ENCODE measurements around the gene GP2.

GP2 gene

GRCh38 chr16:20327444-20328041 lies at the start of gene GP2:
TSS of gene GP2 (minus strand) at chr16:20327513. CDS start at chr16:20326431, 1,082 bp downstream.
- Histone ChIP-seq H3K4me2 (no peak within 1 kb of the TSS), H3K36me3 (no peaks in the 10 kb centered on the region), H4K20me1 (peaks cover 0 to 4% (median 0%) of the 10 kb centered on the region in 11 experiments; a peak in 1 of 22 replicates), H3K9me3 (replicated peaks in 1 of 11) (no peaks in the 10 kb centered on the region; a peak in 1 of 22 replicates), H3K27ac (no peak within 1 kb of the TSS), H3K4me3 (no peak within 1 kb of the TSS), H3K27me3 (no peaks in the 10 kb centered on the region), H3K4me1 (no peaks in the 10 kb centered on the region), H3K9ac (no peak within 1 kb of the TSS)
- TF ChIP-seq Cebpa-rat (IDR thresholded peaks at IDR 0.05) = no peak

- no peaks in the 10 kb centered on the region for H3K4me1 ChIP-seq
- H3K36me3 ChIP-seq = no peaks in the 10 kb centered on the region
- H3K4me3 ChIP-seq = no peak overlapping the region
- no peaks in the 10 kb centered on the region for H3K27me3 ChIP-seq
- H3K4me2 ChIP-seq = no peak overlapping the region
- TF ChIP-seq Cebpa-rat (IDR thresholded peaks at IDR 0.05) = no peak
- H3K9me3 ChIP-seq (replicated peaks in 1 of 11) = no peaks in the 10 kb centered on the region
- no peak overlapping the region for H3K9ac ChIP-seq
- no peaks in the 10 kb centered on the region for H4K20me1 ChIP-seq
- H3K27ac ChIP-seq = no peak overlapping the region
Observed at GRCh38 chr16:20372701-20373100, 45.4 kb upstream of the GP2 start.

GRCh38 chr16:20369452-20370054 lies 42.2 kb upstream of the GP2 start:
- Histone ChIP-seq H3K9me3 (replicated peaks in 1 of 11) (no peaks in the 10 kb centered on the region), H3K27ac (no peak overlapping the region), H3K4me3 (no peak overlapping the region), H4K20me1 (no peaks in the 10 kb centered on the region), H3K4me2 (no peak overlapping the region), H3K9ac (no peak overlapping the region), H3K36me3 (no peaks in the 10 kb centered on the region), H3K27me3 (no peaks in the 10 kb centered on the region), H3K4me1 (peaks cover 0 to 3% (median 0%) of the 10 kb centered on the region in 10 experiments; a peak in 1 of 20 replicates)
- no peak for TF ChIP-seq Cebpa-rat (IDR thresholded peaks at IDR 0.05)

- no peak for TF ChIP-seq Cebpa-rat (IDR thresholded peaks at IDR 0.05)
- Histone ChIP-seq H3K4me1 (peaks cover 0 to 3% (median 0%) of the 10 kb centered on the region in 10 experiments; a peak in 1 of 20 replicates), H3K4me2 (no peak overlapping the region), H3K27ac (no peak overlapping the region), H3K36me3 (no peaks in the 10 kb centered on the region), H4K20me1 (no peaks in the 10 kb centered on the region), H3K27me3 (no peaks in the 10 kb centered on the region), H3K4me3 (no peak overlapping the region), H3K9me3 (replicated peaks in 1 of 11) (0 out of 22 replicates have a peak, but pooled peaks cover 0 to 6% (median 0%) of the 10 kb centered on the region in 11 experiments), H3K9ac (no peak overlapping the region)
Observed at GRCh38 chr16:20364051-20364450, 36.7 kb upstream of the GP2 start.

- no peak overlapping the region for H3K4me3 ChIP-seq
Observed at GRCh38 chr16:20363191-20363590, 35.9 kb upstream of the GP2 start.

GRCh38 chr16:20359997-20360396 lies 32.7 kb upstream of the GP2 start:
- H3K4me2 ChIP-seq = no peak overlapping the region
- H3K36me3 ChIP-seq = no peaks in the 10 kb centered on the region
- no peaks in the 10 kb centered on the region for H3K4me1 ChIP-seq
- 0 out of 22 replicates have a peak, but pooled peaks cover 0 to 6% (median 0%) of the 10 kb centered on the region in 11 experiments for H3K9me3 ChIP-seq (replicated peaks in 1 of 11)
- H4K20me1 ChIP-seq = no peaks in the 10 kb centered on the region
- TF ChIP-seq Cebpa-rat (IDR thresholded peaks at IDR 0.05) = no peak
- H3K4me3 ChIP-seq = no peak overlapping the region
- H3K9ac ChIP-seq = no peak overlapping the region
- H3K27me3 ChIP-seq = no peaks in the 10 kb centered on the region
- no peak overlapping the region for H3K27ac ChIP-seq

More at GRCh38 chr16:20363191-20363590, 35.9 kb upstream of the GP2 start:
- Histone ChIP-seq H3K4me2 (no peak overlapping the region), H3K4me1 (peaks cover 0 to 3% (median 0%) of the 10 kb centered on the region in 10 experiments; a peak in 1 of 20 replicates), H3K9ac (no peak overlapping the region), H4K20me1 (no peaks in the 10 kb centered on the region), H3K9me3 (replicated peaks in 1 of 11) (0 out of 22 replicates have a peak, but pooled peaks cover 0 to 6% (median 0%) of the 10 kb centered on the region in 11 experiments), H3K36me3 (no peaks in the 10 kb centered on the region), H3K27ac (no peak overlapping the region), H3K27me3 (no peaks in the 10 kb centered on the region)
- TF ChIP-seq Cebpa-rat (IDR thresholded peaks at IDR 0.05) = no peak

GRCh38 chr16:20355114-20355782 lies 27.9 kb upstream of the GP2 start:
- TF ChIP-seq Cebpa-rat (IDR thresholded peaks at IDR 0.05) = no peak
- no peaks in the 10 kb centered on the region for H3K4me1 ChIP-seq
- H3K27ac ChIP-seq = no peak overlapping the region
- H3K27me3 ChIP-seq = no peaks in the 10 kb centered on the region
- no peaks in the 10 kb centered on the region for H3K36me3 ChIP-seq
- H3K4me3 ChIP-seq = no peak overlapping the region
- no peaks in the 10 kb centered on the region for H3K9me3 ChIP-seq (replicated peaks in 1 of 11)
- H3K9ac ChIP-seq = no peak overlapping the region
- no peak overlapping the region for H3K4me2 ChIP-seq
- no peaks in the 10 kb centered on the region for H4K20me1 ChIP-seq

- H3K36me3 ChIP-seq = no peaks in the 10 kb centered on the region
- H3K4me1 ChIP-seq = no peaks in the 10 kb centered on the region
- no peaks in the 10 kb centered on the region for H3K9me3 ChIP-seq (replicated peaks in 1 of 11)
- no peaks in the 10 kb centered on the region for H4K20me1 ChIP-seq
- no peak overlapping the region for H3K4me3 ChIP-seq
- no peaks in the 10 kb centered on the region for H3K27me3 ChIP-seq
- no peak overlapping the region for H3K4me2 ChIP-seq
- no peak; a peak in 2 of 22 replicates for TF ChIP-seq Cebpa-rat (IDR thresholded peaks at IDR 0.05)
- H3K27ac ChIP-seq = no peak overlapping the region
- no peak overlapping the region for H3K9ac ChIP-seq
Observed at GRCh38 chr16:20353379-20353778, 26.1 kb upstream of the GP2 start.

- no peak for TF ChIP-seq Cebpa-rat (IDR thresholded peaks at IDR 0.05)
Observed at GRCh38 chr16:20352615-20353014, 25.3 kb upstream of the GP2 start, which contains the start of gene UMOD. TSS of gene UMOD (minus strand) at chr16:20352715. CDS start at chr16:20350737, 1,978 bp downstream.

More at GRCh38 chr16:20352615-20353014, 25.3 kb upstream of the GP2 start, which contains the start of gene UMOD:
- Histone ChIP-seq H4K20me1 (no peaks in the 10 kb centered on the region), H3K4me2 (no peak within 1 kb of the TSS), H3K4me3 (no peak within 1 kb of the TSS), H3K27ac (no peak within 1 kb of the TSS), H3K4me1 (no peaks in the 10 kb centered on the region), H3K9me3 (replicated peaks in 1 of 11) (no peaks in the 10 kb centered on the region), H3K27me3 (no peaks in the 10 kb centered on the region), H3K9ac (no peak within 1 kb of the TSS), H3K36me3 (no peaks in the 10 kb centered on the region)
